ENCODE measurements around the gene GPX4.
"Not testable (repeated sequence)": the region's sequence is repeated elsewhere in the genome, so short reads cannot be mapped to it uniquely, and the experiment has no call there.

Gene GPX4

DNA sequence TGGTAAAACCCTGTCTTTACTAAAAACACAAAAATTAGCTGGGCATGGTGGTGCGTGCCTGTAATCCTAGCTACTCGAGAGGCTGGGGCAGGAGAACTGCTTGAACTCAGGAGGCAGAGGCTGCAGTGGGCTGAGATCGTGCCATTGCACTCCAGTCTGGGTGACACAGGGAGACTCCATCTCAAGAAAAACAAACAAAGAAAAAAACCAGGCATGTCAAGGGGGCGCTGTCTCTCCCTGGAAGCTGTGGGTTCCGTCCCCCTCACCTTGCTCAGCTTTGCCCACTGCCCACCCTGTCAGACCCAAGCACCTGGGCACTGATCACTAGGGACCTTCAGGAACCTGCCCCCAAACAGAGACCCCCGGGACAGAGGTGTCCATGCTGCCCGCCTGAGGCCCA, 25.3 kb downstream of the GPX4 start:
- Histone ChIP-seq H3K36me3 (ENCODE audit: control insufficient read depth, insufficient read depth, low read length) (peaks cover 36% of the 10 kb centered on the region), H3K4me1 (ENCODE audit: control insufficient read depth, insufficient read depth, low read length, poor library complexity, severe bottlenecking) (peaks cover 43% of the 10 kb centered on the region)
- not testable (repeated sequence) for H3K27ac ChIP-seq (ENCODE audit: insufficient read depth, low read length, poor library complexity, severe bottlenecking)

DNA sequence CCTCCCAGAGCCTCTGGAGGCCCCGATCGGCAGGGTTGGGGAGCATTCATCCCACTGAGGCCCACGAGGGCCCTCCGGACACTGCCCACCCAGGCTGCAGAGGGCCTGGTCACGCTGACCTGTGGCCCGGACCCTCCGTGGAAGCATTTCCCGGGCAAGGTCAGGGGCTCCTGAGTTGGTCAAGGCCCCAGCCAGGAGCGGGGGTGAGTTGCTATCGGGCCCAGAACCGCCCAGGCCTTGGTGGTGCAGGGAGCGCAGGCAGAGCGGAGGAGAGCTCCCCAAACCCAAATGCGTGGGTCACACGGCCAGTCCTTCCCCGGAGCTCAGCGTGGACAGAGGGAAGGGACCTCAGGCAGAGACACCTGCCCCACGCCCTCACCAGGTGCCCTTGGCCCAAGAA, 25.7 kb downstream of the GPX4 start:
- DNase-seq = no peak
- no peaks in the 10 kb centered on the region for H3K27me3 ChIP-seq (replicated peaks; ENCODE audit: control insufficient read depth, insufficient read depth, low read length, poor library complexity, severe bottlenecking)
- no peaks in the 10 kb centered on the region for H3K9me3 ChIP-seq (ENCODE audit: control insufficient read depth, low read length)
- peaks cover 32% of the 10 kb centered on the region for H3K36me3 ChIP-seq (ENCODE audit: control insufficient read depth, insufficient read depth, low read length)
- H3K27ac ChIP-seq (ENCODE audit: insufficient read depth, low read length, poor library complexity, severe bottlenecking) = peak overlapping the region; percentile 10
- H3K4me3 ChIP-seq (ENCODE audit: insufficient read depth, low read depth, low read length, poor library complexity, severe bottlenecking) = no peak overlapping the region
- H3K4me1 ChIP-seq (ENCODE audit: control insufficient read depth, insufficient read depth, low read length, poor library complexity, severe bottlenecking) = peaks cover 44% of the 10 kb centered on the region

More for the DNA sequence above, 25.3 kb downstream of the GPX4 start:
- not testable (repeated sequence) for H3K9me3 ChIP-seq (ENCODE audit: control insufficient read depth, low read length); H3K4me3 ChIP-seq (ENCODE audit: insufficient read depth, low read depth, low read length, poor library complexity, severe bottlenecking); DNase-seq; H3K27me3 ChIP-seq (replicated peaks; ENCODE audit: control insufficient read depth, insufficient read depth, low read length, poor library complexity, severe bottlenecking)

DNA sequence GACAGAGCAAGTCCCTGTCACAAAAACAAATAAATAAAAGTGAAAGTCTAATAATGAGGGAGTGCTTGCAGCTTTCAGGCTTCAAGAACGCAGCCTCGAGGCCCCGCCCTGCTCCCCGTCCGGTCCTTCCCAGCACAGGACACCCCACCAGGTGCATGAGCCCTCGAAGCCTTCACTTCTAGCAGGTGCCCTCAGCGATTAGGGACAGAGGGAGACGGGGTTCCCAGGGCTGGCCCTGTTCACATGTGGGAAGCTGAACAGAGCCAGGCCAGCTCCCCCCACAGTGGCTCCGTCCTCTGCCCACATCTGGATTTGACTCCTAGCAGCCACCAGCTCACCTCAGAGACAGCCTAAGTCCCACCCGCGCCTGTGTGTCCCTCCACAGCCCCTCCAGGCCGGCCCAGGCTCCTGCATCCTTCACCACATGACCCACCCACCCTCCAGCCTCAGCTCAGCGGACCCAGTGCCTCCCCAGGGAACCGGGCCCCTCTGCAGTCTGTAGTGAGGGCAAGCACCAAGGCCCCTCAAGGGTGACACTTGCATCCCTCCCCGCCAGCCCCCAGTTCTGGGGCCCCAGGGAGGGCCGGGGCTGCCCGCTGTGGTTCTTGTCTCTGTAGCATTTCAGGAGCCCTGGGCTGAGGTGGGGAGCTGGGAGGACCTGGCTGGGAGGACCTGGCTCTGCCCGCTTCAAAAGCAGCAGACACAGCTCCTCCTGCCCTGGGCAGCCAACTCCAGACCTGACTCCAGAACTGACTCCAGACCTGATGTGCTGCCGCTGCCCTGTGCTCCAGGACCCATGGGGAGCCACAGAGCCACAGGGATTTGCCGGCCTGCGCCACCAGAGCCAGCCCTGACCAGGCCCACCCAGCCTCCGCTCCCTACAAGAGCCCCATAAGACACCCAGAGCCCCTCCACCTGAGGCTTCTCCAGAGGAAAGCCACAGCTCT, 27.2 kb downstream of the GPX4 start:
- Histone ChIP-seq H3K36me3 (ENCODE audit: control insufficient read depth, insufficient read depth, low read length) (peaks cover 21% of the 10 kb centered on the region), H3K27me3 (replicated peaks; ENCODE audit: control insufficient read depth, insufficient read depth, low read length, poor library complexity, severe bottlenecking) (no peaks in the 10 kb centered on the region), H3K27ac (ENCODE audit: insufficient read depth, low read length, poor library complexity, severe bottlenecking) (peak overlapping the region; percentile 94), H3K4me1 (ENCODE audit: control insufficient read depth, insufficient read depth, low read length, poor library complexity, severe bottlenecking) (peaks cover 44% of the 10 kb centered on the region), H3K9me3 (ENCODE audit: control insufficient read depth, low read length) (no peaks in the 10 kb centered on the region), H3K4me3 (ENCODE audit: insufficient read depth, low read depth, low read length, poor library complexity, severe bottlenecking) (peak overlapping the region; percentile 94)
- DNase-seq = peak in 2 of 3 donors; percentile 21 to 30

DNA sequence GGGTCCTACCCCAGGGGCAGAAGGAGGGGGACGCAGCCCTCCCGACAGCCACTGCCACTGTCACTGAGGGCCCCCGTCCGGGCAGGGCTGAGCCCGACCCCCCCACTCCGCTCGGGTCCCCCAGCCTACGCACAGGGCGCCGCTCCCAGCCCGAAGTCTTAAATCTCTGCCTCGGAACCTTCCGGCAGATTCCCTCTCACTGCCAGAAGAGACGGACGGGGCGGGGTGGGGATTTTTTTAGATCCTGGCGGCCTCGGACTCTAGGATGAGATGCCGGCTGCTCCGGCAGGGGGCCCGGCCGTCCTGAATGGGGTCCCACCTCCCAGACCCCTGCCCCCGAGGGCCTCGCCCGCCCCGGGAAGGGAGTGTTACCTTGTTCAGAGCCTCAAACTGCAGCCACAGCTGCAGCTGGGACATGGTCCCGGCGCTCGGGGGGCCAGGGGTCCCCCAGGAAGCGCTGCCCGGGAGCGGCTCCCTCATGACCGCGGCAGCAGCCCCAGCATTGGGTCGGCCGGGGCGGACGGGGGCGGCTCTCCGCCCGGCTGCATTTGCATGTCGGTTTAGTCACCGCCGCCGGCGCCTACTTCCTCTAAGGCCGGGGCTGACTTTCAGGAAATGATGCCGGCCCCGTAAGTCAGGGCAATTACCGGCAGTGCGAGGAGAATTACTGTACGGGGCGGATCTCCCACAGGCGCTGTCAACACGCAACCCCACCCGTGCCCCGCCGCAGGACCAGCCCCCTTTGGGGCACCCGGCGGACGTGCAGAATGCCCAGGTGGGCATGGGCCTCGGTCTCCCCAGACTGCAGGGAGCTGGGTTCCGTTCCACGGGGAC, 28.1 kb downstream of the GPX4 start:
- H3K4me1 ChIP-seq (ENCODE audit: control insufficient read depth, insufficient read depth, low read length, poor library complexity, severe bottlenecking) = peaks cover 44% of the 10 kb centered on the region
- no peaks in the 10 kb centered on the region for H3K9me3 ChIP-seq (ENCODE audit: control insufficient read depth, low read length)
- H3K36me3 ChIP-seq (ENCODE audit: control insufficient read depth, insufficient read depth, low read length) = peaks cover 12% of the 10 kb centered on the region
- H3K27me3 ChIP-seq (replicated peaks; ENCODE audit: control insufficient read depth, insufficient read depth, low read length, poor library complexity, severe bottlenecking) = no peaks in the 10 kb centered on the region
- H3K4me3 ChIP-seq (ENCODE audit: insufficient read depth, low read depth, low read length, poor library complexity, severe bottlenecking) = peak overlapping the region; percentile 94
- H3K27ac ChIP-seq (ENCODE audit: insufficient read depth, low read length, poor library complexity, severe bottlenecking) = peak overlapping the region; percentile 94
- peak; percentile 79 to 82 (median 80) for DNase-seq

DNA sequence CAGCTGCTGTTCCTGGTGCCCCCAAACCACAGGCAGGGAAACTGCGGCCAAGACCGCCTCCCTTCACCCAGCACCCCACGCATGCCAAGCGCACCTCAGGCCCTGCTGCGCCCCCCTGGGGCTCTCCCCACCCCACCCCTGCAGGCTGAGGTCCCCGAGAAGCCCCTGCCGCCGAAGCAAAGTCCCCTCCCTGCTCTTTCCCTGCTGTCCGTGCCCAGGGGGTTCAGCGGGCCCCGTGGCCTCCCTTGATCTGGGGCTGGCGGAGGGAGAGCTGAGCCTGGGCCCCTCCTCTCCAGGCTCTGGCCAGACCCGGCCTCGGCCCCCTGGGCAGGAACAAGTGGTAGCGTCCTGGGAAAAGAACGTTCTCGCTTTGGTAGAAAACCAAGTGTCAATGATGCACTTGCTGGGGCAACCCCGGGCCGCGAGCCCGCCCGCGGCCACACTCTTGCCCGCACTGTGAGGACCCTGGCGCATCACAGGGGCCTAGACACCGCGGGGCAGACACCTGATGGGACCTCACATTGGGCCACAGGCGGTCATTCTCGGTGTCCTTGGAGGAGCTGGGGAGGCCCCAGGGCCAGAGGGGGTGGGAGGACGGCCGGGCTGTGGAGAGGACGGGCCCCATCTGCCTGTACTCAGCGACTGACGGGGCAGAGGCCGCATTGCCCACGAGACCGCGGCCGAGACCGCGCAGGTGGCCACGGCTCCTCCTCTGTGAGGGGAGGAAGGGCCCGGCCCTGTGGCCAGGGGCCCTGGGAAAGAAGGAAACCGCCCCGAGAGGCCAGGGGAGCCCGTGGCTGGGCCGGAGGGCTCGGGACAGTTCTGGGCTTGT, 29.0 kb downstream of the GPX4 start:
- DNase-seq = peak in 2 of 3 donors; percentile 20 to 22
- peaks cover 4% of the 10 kb centered on the region for H3K36me3 ChIP-seq (ENCODE audit: control insufficient read depth, insufficient read depth, low read length)
- peaks cover 44% of the 10 kb centered on the region for H3K4me1 ChIP-seq (ENCODE audit: control insufficient read depth, insufficient read depth, low read length, poor library complexity, severe bottlenecking)
- H3K27me3 ChIP-seq (replicated peaks; ENCODE audit: control insufficient read depth, insufficient read depth, low read length, poor library complexity, severe bottlenecking) = no peaks in the 10 kb centered on the region
- H3K27ac ChIP-seq (ENCODE audit: insufficient read depth, low read length, poor library complexity, severe bottlenecking) = peak overlapping the region; percentile 94
- peak overlapping the region; percentile 94 for H3K4me3 ChIP-seq (ENCODE audit: insufficient read depth, low read depth, low read length, poor library complexity, severe bottlenecking)
- no peaks in the 10 kb centered on the region for H3K9me3 ChIP-seq (ENCODE audit: control insufficient read depth, low read length)

DNA sequence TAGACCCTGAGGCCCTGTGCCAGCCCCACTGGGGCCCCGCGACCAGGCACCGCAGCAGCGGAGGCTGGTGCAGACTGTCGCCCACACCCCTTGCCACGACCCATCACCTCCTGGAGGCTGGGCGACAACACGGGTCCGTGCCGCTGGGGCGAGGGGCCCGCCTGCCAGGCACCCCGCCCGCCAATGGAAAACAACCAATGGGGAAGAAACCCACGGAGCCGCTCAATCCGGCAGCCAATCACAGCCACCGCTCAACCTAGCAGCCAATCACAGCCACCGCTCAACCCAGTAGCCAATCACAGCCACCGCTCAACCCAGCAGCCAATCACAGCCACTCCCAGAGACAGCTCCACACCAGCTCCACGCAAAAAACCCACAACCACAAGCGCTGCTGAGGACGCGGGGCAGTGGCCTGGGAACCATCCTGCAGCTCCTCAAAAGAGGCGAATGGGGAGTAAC, 29.7 kb downstream of the GPX4 start:
- H3K9me3 ChIP-seq (ENCODE audit: control insufficient read depth, low read length) = no peaks in the 10 kb centered on the region
- no peaks in the 10 kb centered on the region for H3K36me3 ChIP-seq (ENCODE audit: control insufficient read depth, insufficient read depth, low read length)
- peak overlapping the region; percentile 94 for H3K4me3 ChIP-seq (ENCODE audit: insufficient read depth, low read depth, low read length, poor library complexity, severe bottlenecking)
- peak overlapping the region; percentile 94 for H3K27ac ChIP-seq (ENCODE audit: insufficient read depth, low read length, poor library complexity, severe bottlenecking)
- peaks cover 44% of the 10 kb centered on the region for H3K4me1 ChIP-seq (ENCODE audit: control insufficient read depth, insufficient read depth, low read length, poor library complexity, severe bottlenecking)
- DNase-seq = peak; percentile 72 to 84 (median 82)
- no peaks in the 10 kb centered on the region for H3K27me3 ChIP-seq (replicated peaks; ENCODE audit: control insufficient read depth, insufficient read depth, low read length, poor library complexity, severe bottlenecking)

DNA sequence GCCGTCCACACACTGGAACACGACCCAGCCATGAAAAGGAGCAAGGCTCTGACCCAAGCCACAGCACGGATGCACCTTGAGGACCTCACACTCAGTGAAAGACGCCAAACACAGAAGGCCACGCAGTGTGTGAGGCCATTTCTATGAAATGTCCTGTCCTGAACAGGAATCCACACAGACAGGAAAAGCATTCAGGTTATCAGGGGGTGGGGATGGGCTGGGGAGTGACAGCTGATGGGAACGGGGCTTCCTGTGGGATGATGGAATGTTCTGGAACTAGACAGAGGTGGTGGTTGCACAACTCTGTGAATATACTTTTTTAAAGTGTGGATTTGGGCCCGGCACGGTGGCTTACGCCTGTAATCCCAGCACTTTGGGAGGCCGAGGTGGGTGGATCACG, 30.6 kb downstream of the GPX4 start:
- Histone ChIP-seq H3K27me3 (replicated peaks; ENCODE audit: control insufficient read depth, insufficient read depth, low read length, poor library complexity, severe bottlenecking) (no peaks in the 10 kb centered on the region), H3K9me3 (ENCODE audit: control insufficient read depth, low read length) (no peaks in the 10 kb centered on the region), H3K36me3 (ENCODE audit: control insufficient read depth, insufficient read depth, low read length) (no peaks in the 10 kb centered on the region), H3K27ac (ENCODE audit: insufficient read depth, low read length, poor library complexity, severe bottlenecking) (no peak overlapping the region), H3K4me1 (ENCODE audit: control insufficient read depth, insufficient read depth, low read length, poor library complexity, severe bottlenecking) (peaks cover 42% of the 10 kb centered on the region), H3K4me3 (ENCODE audit: insufficient read depth, low read depth, low read length, poor library complexity, severe bottlenecking) (no peak overlapping the region)
- DNase-seq = no peak

DNA sequence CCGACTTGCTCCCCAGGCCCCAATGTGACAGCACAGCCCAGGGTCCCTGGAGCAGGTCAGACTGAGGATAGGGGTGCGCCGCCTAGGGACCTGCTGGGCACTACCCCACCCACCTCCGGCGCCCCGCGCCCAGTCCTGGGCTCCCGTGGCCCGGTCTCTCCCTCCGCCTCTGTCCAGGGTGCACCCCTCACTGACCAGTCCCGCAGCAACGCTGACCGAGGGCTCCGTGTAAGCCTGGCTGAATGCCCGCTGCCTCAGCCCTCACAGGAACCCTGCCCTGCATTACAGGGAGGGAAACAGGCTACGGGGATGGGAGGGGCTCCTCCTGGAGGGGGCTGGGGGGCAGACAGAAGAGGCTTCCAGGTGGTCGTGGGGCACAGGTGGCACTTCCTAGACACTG, 31.7 kb downstream of the GPX4 start:
- no peak for DNase-seq
- no peaks in the 10 kb centered on the region for H3K9me3 ChIP-seq (ENCODE audit: control insufficient read depth, low read length)
- H3K4me3 ChIP-seq (ENCODE audit: insufficient read depth, low read depth, low read length, poor library complexity, severe bottlenecking) = no peak overlapping the region
- no peaks in the 10 kb centered on the region for H3K27me3 ChIP-seq (replicated peaks; ENCODE audit: control insufficient read depth, insufficient read depth, low read length, poor library complexity, severe bottlenecking)
- H3K4me1 ChIP-seq (ENCODE audit: control insufficient read depth, insufficient read depth, low read length, poor library complexity, severe bottlenecking) = peaks cover 32% of the 10 kb centered on the region
- no peak overlapping the region for H3K27ac ChIP-seq (ENCODE audit: insufficient read depth, low read length, poor library complexity, severe bottlenecking)
- no peaks in the 10 kb centered on the region for H3K36me3 ChIP-seq (ENCODE audit: control insufficient read depth, insufficient read depth, low read length)

DNA sequence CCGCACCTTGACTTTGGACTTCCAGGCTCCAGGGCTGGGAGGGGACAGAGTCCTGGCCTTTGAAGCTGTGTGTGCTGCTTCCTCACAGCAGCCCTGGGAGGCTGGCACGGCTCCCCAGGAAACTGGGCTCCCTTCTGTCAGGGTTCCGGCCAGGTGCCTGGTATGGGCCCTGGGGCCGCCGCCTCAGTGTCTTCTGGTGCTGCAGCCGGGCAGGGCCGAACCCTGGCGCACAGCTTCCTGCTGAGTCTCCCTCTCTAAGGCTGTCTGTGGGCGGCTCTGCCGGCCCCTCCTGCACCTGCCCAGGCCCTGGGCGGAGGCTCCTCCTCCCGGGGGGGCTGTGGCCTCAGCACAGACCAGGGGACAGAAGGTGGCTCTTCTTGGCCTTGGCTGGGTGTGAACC, 32.4 kb downstream of the GPX4 start:
- Histone ChIP-seq H3K9me3 (ENCODE audit: control insufficient read depth, low read length) (no peaks in the 10 kb centered on the region), H3K36me3 (ENCODE audit: control insufficient read depth, insufficient read depth, low read length) (no peaks in the 10 kb centered on the region), H3K27me3 (replicated peaks; ENCODE audit: control insufficient read depth, insufficient read depth, low read length, poor library complexity, severe bottlenecking) (no peaks in the 10 kb centered on the region), H3K27ac (ENCODE audit: insufficient read depth, low read length, poor library complexity, severe bottlenecking) (no peak overlapping the region), H3K4me1 (ENCODE audit: control insufficient read depth, insufficient read depth, low read length, poor library complexity, severe bottlenecking) (peaks cover 24% of the 10 kb centered on the region), H3K4me3 (ENCODE audit: insufficient read depth, low read depth, low read length, poor library complexity, severe bottlenecking) (no peak overlapping the region)
- no peak for DNase-seq

Measured in effector memory CD4-positive, alpha-beta T cell (primary cell).